Endothelial cell of umbilical vein (primary cell): Measurements from ENCODE around the gene VCX3A. TPM values are rescaled to one million over a fixed set of nuclear protein-coding genes. Genes with fewer than 3 reads are reported as not detected.

Experiments
- BruUV-seq: library from RNA; stranded (reverse); fragments of 400-500 nt; replicated peaks from 2 replicates; lab custom pipeline; 2021; lab: Mats Ljungman, UMichigan
- CTCF ChIA-PET: fragments of 300-600, 350-600 bp; sonication (Branson Sonifier 250); formaldehyde crosslinking; loops from one replicate; lab custom pipeline; 2021; ENCODE audit warnings: antibody characterized with exemption, inconsistent platforms; lab: Charles Lee
- POLR2A ChIA-PET: fragments of 300-600, 350-600 bp; sonication (Branson Sonifier 250); formaldehyde crosslinking; loops from one replicate; lab custom pipeline; 2021; ENCODE audit warnings: antibody characterized with exemption, inconsistent platforms; lab: Charles Lee
- DNase-seq: peaks from one replicate; pipeline ENCODE4 v3.0.0-alpha.2; 2011; ENCODE audit warnings: low read depth, low spot score
- FAIRE-seq: peaks from 2 replicates; lab custom pipeline; 2011; peaks lifted over from hg19 to GRCh38; lab: Jason Lieb, UNC
- H2AFZ ChIP-seq: 2 replicates; pipeline ENCODE4 v1.6.0; 2012; ENCODE audit warnings: low read depth, low read length, control low read depth, inconsistent platforms
- H3K27ac ChIP-seq: 2 replicates; pipeline ENCODE4 v1.5.1; 2011; ENCODE audit warnings: low read depth, mild to moderate bottlenecking, control low read depth, low read length, moderate library complexity; ENCODE audit not compliant: insufficient read depth
- H3K27me3 ChIP-seq, 2 experiments: 2 replicates each; pipeline versions ENCODE4 v1.6.0 to v1.6.1; 2011; ENCODE audit warnings: low read length in 2 of 2, mixed read lengths in 1 of 2; ENCODE audit not compliant: control insufficient read depth in 2 of 2, insufficient read depth in 2 of 2
- H3K36me3 ChIP-seq, 2 experiments: 2 replicates in 1 of 2; 3 replicates in 1 of 2; pipeline ENCODE4 v1.5.1; 2011; ENCODE audit warnings: low read length in 2 of 2, mild to moderate bottlenecking in 1 of 2, moderate library complexity in 1 of 2; ENCODE audit not compliant: control insufficient read depth in 2 of 2, insufficient read depth in 2 of 2; ENCODE audit errors: extremely low read depth in 1 of 2
- H3K4me1 ChIP-seq: 3 replicates; pipeline ENCODE4 v1.5.1; 2011; ENCODE audit warnings: mild to moderate bottlenecking, low read length; ENCODE audit not compliant: control insufficient read depth, insufficient read depth; ENCODE audit errors: extremely low read depth
- H3K4me2 ChIP-seq: 2 replicates; pipeline ENCODE4 v1.6.1; 2011; ENCODE audit warnings: low read length, control low read depth, mixed read lengths; ENCODE audit not compliant: insufficient read depth
- H3K4me3 ChIP-seq, 3 experiments: fragments of 200-600 bp in 1 of 3; sonication (generic), shearing (Covaris generic) in 1 of 3; replicated peaks in 1 of 3; 2 replicates each; pipeline ENCODE4 v1.5.1; 2011 to 2016; ENCODE audit warnings: control low read depth in 3 of 3, low read length in 3 of 3, mild to moderate bottlenecking in 2 of 3, inconsistent platforms in 1 of 3, low read depth in 1 of 3, moderate library complexity in 1 of 3; ENCODE audit not compliant: insufficient read depth in 1 of 3
- H3K79me2 ChIP-seq: 2 replicates; pipeline ENCODE4 v1.6.0; 2012; ENCODE audit warnings: low read length, inconsistent platforms; ENCODE audit not compliant: control insufficient read depth, insufficient read depth
- H3K9ac ChIP-seq: replicated peaks from 2 replicates; pipeline ENCODE3; 2011; ENCODE audit warnings: low read length, control low read depth; ENCODE audit not compliant: insufficient read depth; ENCODE audit errors: extremely low read depth
- H3K9me1 ChIP-seq: replicated peaks from 3 replicates; pipeline ENCODE4 v1.6.0; 2011; ENCODE audit warnings: mild to moderate bottlenecking, low read length; ENCODE audit not compliant: control insufficient read depth, insufficient read depth; ENCODE audit errors: extremely low read depth
- H3K9me3 ChIP-seq: replicated peaks from 2 replicates; pipeline ENCODE4 v1.5.1; 2012; ENCODE audit warnings: low read length, inconsistent platforms; ENCODE audit not compliant: control insufficient read depth, insufficient read depth
- H4K20me1 ChIP-seq: replicated peaks from 2 replicates; pipeline ENCODE3; 2011; ENCODE audit warnings: mild to moderate bottlenecking, low read length; ENCODE audit not compliant: control insufficient read depth, insufficient read depth; ENCODE audit errors: extremely low read depth
- CTCF ChIP-seq, 2 donors: IDR thresholded peaks; 1 replicate in 1 of 2; 2 replicates in 1 of 2; pipeline ENCODE4 v1.5.1; 2011; ENCODE audit warnings: low read length in 2 of 2, mild to moderate bottlenecking in 2 of 2, moderate library complexity in 2 of 2, control low read depth in 1 of 2, inconsistent platforms in 1 of 2, low read depth in 1 of 2; ENCODE audit not compliant: insufficient read depth in 1 of 2; ENCODE audit errors: extremely low read depth in 1 of 2
- EZH2 ChIP-seq: IDR thresholded peaks from 2 replicates; pipeline ENCODE4 v1.6.1; 2012; ENCODE audit warnings: borderline replicate concordance, low read depth, mild to moderate bottlenecking, moderate library complexity, low read length, inconsistent platforms; ENCODE audit not compliant: severe bottlenecking
- FOS ChIP-seq: IDR thresholded peaks from 2 replicates; pipeline ENCODE4 v1.6.1; 2011; ENCODE audit warnings: mild to moderate bottlenecking, low read length, moderate library complexity, borderline replicate concordance; ENCODE audit not compliant: insufficient read depth
- GATA2 ChIP-seq: IDR thresholded peaks from 2 replicates; pipeline ENCODE4 v1.7.0; 2011; ENCODE audit warnings: low read depth, mild to moderate bottlenecking, moderate library complexity, mixed read lengths, low read length; ENCODE audit not compliant: insufficient read length, insufficient read depth
- JUN ChIP-seq: IDR thresholded peaks from 2 replicates; pipeline ENCODE4 v1.6.1; 2011; ENCODE audit warnings: borderline replicate concordance, low read depth; ENCODE audit not compliant: insufficient read length, insufficient read depth
- MAX ChIP-seq: IDR thresholded peaks from 2 replicates; pipeline ENCODE4 v1.6.1; 2011; ENCODE audit not compliant: insufficient read depth, insufficient read length
- MYC ChIP-seq: IDR thresholded peaks from one replicate; pipeline ENCODE4 v1.6.1; 2011; ENCODE audit warnings: mild to moderate bottlenecking, low read depth, low read length
- POLR2A ChIP-seq: IDR thresholded peaks from 2 replicates; pipeline ENCODE4 v1.6.1; 2012; ENCODE audit warnings: low read depth, mild to moderate bottlenecking, control low read depth, low read length
- POLR2AphosphoS5 ChIP-seq: IDR thresholded peaks from 2 replicates; pipeline ENCODE4 v1.6.1; 2012; ENCODE audit warnings: low read depth, mild to moderate bottlenecking, control low read depth, low read length, moderate library complexity; ENCODE audit not compliant: insufficient read depth
- dilution Hi-C: fragments of 300-500 bp; cut with MboI; formaldehyde crosslinking; loops from one replicate; pipeline ENCODE4 v1.15.0; 2019; ENCODE audit warnings: low sequenced_read_pairs; ENCODE audit not compliant: extremely low pct_ligation_motif_present
- intact Hi-C: fragments of 100-400 bp; cut with micrococcal nuclease; formaldehyde crosslinking; loops from one replicate; pipeline ENCODE4 v1.10.0; 2022
- polyA plus RNA-seq, 4 experiments: library from polyadenylated mRNA; depleted of rRNA in 3 of 4; stranded (reverse) in 3 of 4; unstranded in 1 of 4; fragments of >200 nt; gene quantifications; 2 replicates each; pipeline versions ENCODE4 v1.2.1 to v1.2.3, GENCODE V29; 2011 to 2012; ENCODE audit warnings: missing spikeins in 1 of 4
- total RNA-seq: library from RNA; stranded (reverse); gene quantifications from 2 replicates; pipeline ENCODE4 v1.2.3, GENCODE V29; 2021

Gene VCX3A
- total and polyA plus RNA-seq, 2 donors (not counting 3 experiments of a cell fraction or from before 2014, with no cell fraction given) = not detected

GRCh38 chrX:6506444-6506843, 28.5 kb downstream of the VCX3A start:
- dilution Hi-C loops (no loop called here), intact Hi-C loops (no loop called here)
- no peaks in the 10 kb centered on the region for H3K9me3 ChIP-seq
- no peaks in the 10 kb centered on the region for H3K36me3 ChIP-seq
- H2AFZ ChIP-seq = no peak overlapping the region
- no peak overlapping the region for H3K9ac ChIP-seq
- CTCF ChIA-PET = no interaction called here
- POLR2A ChIA-PET = no interaction called here
- no peaks in the 10 kb centered on the region for H3K4me1 ChIP-seq
- TF ChIP-seq FOS (no peak), POLR2A (no peak)
- H3K4me3 ChIP-seq = no peak overlapping the region
- DNase-seq = no peak
- H3K79me2 ChIP-seq = no peaks in the 10 kb centered on the region
- no peaks in the 10 kb centered on the region for H3K27me3 ChIP-seq
- H3K9me1 ChIP-seq = no peaks in the 10 kb centered on the region
- H3K4me2 ChIP-seq = no peak overlapping the region
- FAIRE-seq = no peak
- no peak overlapping the region for H3K27ac ChIP-seq
- BruUV-seq = no TSS peak
- no peaks in the 10 kb centered on the region for H4K20me1 ChIP-seq

GRCh38 chrX:6505960-6506359, 29.0 kb downstream of the VCX3A start:
- H3K9ac ChIP-seq = no peak overlapping the region
- TF ChIP-seq POLR2A (no peak), POLR2AphosphoS5 (no peak), EZH2 (no peak), GATA2 (no peak), CTCF (IDR thresholded peaks at IDR 0.05; ENCODE audit: extremely low read depth in 1 of 2, insufficient read depth in 1 of 2, low read depth in 1 of 2, low read length in 2 of 2) (no peak), FOS (no peak), JUN (no peak), MAX (no peak), MYC (no peak)
- dilution Hi-C loops = no loop called here
- H3K9me3 ChIP-seq = no peaks in the 10 kb centered on the region
- BruUV-seq = no TSS peak
- H3K9me1 ChIP-seq = no peaks in the 10 kb centered on the region
- intact Hi-C loops = no loop called here
- H3K4me1 ChIP-seq = no peaks in the 10 kb centered on the region
- H3K79me2 ChIP-seq = no peaks in the 10 kb centered on the region
- no peak overlapping the region for H3K4me3 ChIP-seq
- H3K27me3 ChIP-seq = no peaks in the 10 kb centered on the region
- no peak for DNase-seq
- H3K36me3 ChIP-seq = no peaks in the 10 kb centered on the region
- no peak overlapping the region for H3K4me2 ChIP-seq
- H4K20me1 ChIP-seq = no peaks in the 10 kb centered on the region
- H2AFZ ChIP-seq = no peak overlapping the region
- ChIA-PET CTCF (no interaction called here), POLR2A (no interaction called here)
- no peak for FAIRE-seq
- H3K27ac ChIP-seq = no peak overlapping the region
